CD14-positive monocyte (primary cell): ENCODE measurements around the gene KCNC3. TPM values are rescaled to one million over a fixed set of nuclear protein-coding genes. Genes with fewer than 3 reads are reported as not detected.

Experiments
- DNase-seq, 3 donors: peaks; one replicate each; pipeline ENCODE4 v3.0.0-alpha.2; 2011 to 2022
- H2AFZ ChIP-seq: 2 replicates; pipeline ENCODE4 v1.6.0; 2012; ENCODE audit warnings: mild to moderate bottlenecking, low read depth, low read length, inconsistent platforms; ENCODE audit not compliant: insufficient read depth, poor library complexity, severe bottlenecking
- H3K27ac ChIP-seq, 2 donors: 1 replicate in 1 of 2; 2 replicates in 1 of 2; pipeline ENCODE4 v1.5.1; 2012 to 2013; ENCODE audit warnings: low read length in 2 of 2, control low read depth in 1 of 2, inconsistent platforms in 1 of 2, low read depth in 1 of 2, mild to moderate bottlenecking in 1 of 2
- H3K27me3 ChIP-seq, 2 donors: one replicate each; pipeline versions ENCODE4 v1.6.0 to v1.6.1; 2011 to 2013; ENCODE audit warnings: low read length in 2 of 2; ENCODE audit not compliant: control insufficient read depth in 2 of 2, insufficient read depth in 2 of 2
- H3K36me3 ChIP-seq, 2 donors: replicated peaks in 1 of 2; 1 replicate in 1 of 2; 2 replicates in 1 of 2; pipeline versions ENCODE4 v1.5.1 to v1.6.1; 2012 to 2013; ENCODE audit warnings: low read length in 2 of 2, control low read depth in 1 of 2, inconsistent platforms in 1 of 2, mild to moderate bottlenecking in 1 of 2; ENCODE audit not compliant: insufficient read depth in 2 of 2, control insufficient read depth in 1 of 2
- H3K4me1 ChIP-seq, 2 donors: 1 replicate in 1 of 2; 2 replicates in 1 of 2; pipeline versions ENCODE4 v1.5.1 to v1.6.1; 2012 to 2013; ENCODE audit warnings: low read length in 2 of 2, control low read depth in 1 of 2, inconsistent platforms in 1 of 2, mild to moderate bottlenecking in 1 of 2, moderate library complexity in 1 of 2; ENCODE audit not compliant: insufficient read depth in 2 of 2, control insufficient read depth in 1 of 2
- H3K4me2 ChIP-seq: replicated peaks from 2 replicates; pipeline ENCODE3; 2012; ENCODE audit warnings: low read length, moderate library complexity, mild to moderate bottlenecking; ENCODE audit not compliant: poor library complexity, severe bottlenecking; ENCODE audit errors: extremely low read depth
- H3K4me3 ChIP-seq, 3 experiments: fragments of 200-600 bp in 1 of 3; sonication (generic) in 1 of 3; replicated peaks in 1 of 3; 1 replicate in 2 of 3; 2 replicates in 1 of 3; pipeline ENCODE4 v1.5.1; 2011 to 2013; ENCODE audit warnings: low read length in 3 of 3, mild to moderate bottlenecking in 3 of 3, control low read depth in 2 of 3, low read depth in 2 of 3, inconsistent platforms in 1 of 3, moderate library complexity in 1 of 3
- H3K79me2 ChIP-seq: 2 replicates; pipeline ENCODE4 v1.6.0; 2012; ENCODE audit warnings: mild to moderate bottlenecking, control low read depth, inconsistent platforms, low read length, moderate library complexity; ENCODE audit not compliant: insufficient read depth
- H3K9ac ChIP-seq: 2 replicates; pipeline ENCODE4 v1.6.0; 2017; ENCODE audit warnings: low read length, mild to moderate bottlenecking; ENCODE audit not compliant: insufficient read depth, poor library complexity, severe bottlenecking
- H3K9me3 ChIP-seq, 2 donors: replicated peaks in 1 of 2; 1 replicate in 1 of 2; 2 replicates in 1 of 2; pipeline versions ENCODE4 v1.5.1 to v1.6.1; 2012 to 2013; ENCODE audit warnings: low read length in 2 of 2, control low read depth in 1 of 2; ENCODE audit not compliant: control insufficient read depth in 1 of 2, insufficient read depth in 1 of 2
- H4K20me1 ChIP-seq: 2 replicates; pipeline ENCODE4 v1.6.0; 2012; ENCODE audit warnings: mild to moderate bottlenecking, low read length, control low read depth, moderate library complexity; ENCODE audit not compliant: insufficient read depth
- H3K27ac Mint-ChIP-seq, 7 donors: one replicate each; pipeline ENCODE4 v1.8.0; 2020; ENCODE audit warnings: mild to moderate bottlenecking in 7 of 7, mixed read lengths in 7 of 7, moderate library complexity in 6 of 7, inconsistent platforms in 2 of 7
- H3K27me3 Mint-ChIP-seq, 3 donors: one replicate each; pipeline ENCODE4 v1.8.0; 2021 to 2022; ENCODE audit warnings: low read depth in 3 of 3, mild to moderate bottlenecking in 3 of 3, mixed read lengths in 3 of 3, moderate library complexity in 3 of 3, inconsistent platforms in 1 of 3
- H3K36me3 Mint-ChIP-seq, 2 donors: one replicate each; pipeline ENCODE4 v1.8.0; 2020; ENCODE audit warnings: mixed read lengths in 2 of 2, inconsistent platforms in 1 of 2, mild to moderate bottlenecking in 1 of 2
- H3K4me1 Mint-ChIP-seq: one replicate; pipeline ENCODE4 v1.8.0; 2020; ENCODE audit warnings: mild to moderate bottlenecking, mixed read lengths
- H3K4me3 Mint-ChIP-seq, 2 donors: one replicate each; pipeline ENCODE4 v1.8.0; 2020; ENCODE audit warnings: mild to moderate bottlenecking in 2 of 2, mixed read lengths in 2 of 2, moderate library complexity in 1 of 2
- H3K9me3 Mint-ChIP-seq, 7 donors: one replicate each; pipeline ENCODE4 v1.8.0; 2020 to 2022; ENCODE audit warnings: mixed read lengths in 7 of 7, mild to moderate bottlenecking in 6 of 7, moderate library complexity in 6 of 7, inconsistent platforms in 2 of 7
- WGBS: methylation state at CpG from one replicate; pipeline ENCODE4 v1.1.5; 2013; ENCODE audit warnings: missing lambda C conversion rate; ENCODE audit not compliant: insufficient coverage; 5-methylcytosine and 5-hydroxymethylcytosine counted together
- intact Hi-C, 2 donors: fragments of 100-400 bp; cut with micrococcal nuclease; formaldehyde crosslinking; loops; one replicate each; pipeline versions ENCODE4 v1.15.0 to v1.15.1; 2023
- polyA plus RNA-seq, 3 donors: library from polyadenylated mRNA; depleted of rRNA in 1 of 3; unstranded in 2 of 3; stranded (reverse) in 1 of 3; fragments of 300-500 nt in 2 of 3; fragments of >200 nt in 1 of 3; fragmentation: Illumina TruSeq in 2 of 3; gene quantifications; 1 replicate in 2 of 3; 2 replicates in 1 of 3; pipeline ENCODE4 v1.2.3, GENCODE V29; 2012 to 2021
- TF ChIP-seq, protein P1 (sequence below): fragments of 200-600 bp; IDR thresholded peaks from one replicate; pipeline ENCODE4 v1.8.0; 2022; ENCODE audit warnings: antibody characterized with exemption, mild to moderate bottlenecking

KCNC3 gene
- polyA plus RNA-seq, 3 donors: 0.04 to 23.6 TPM; not detected in 1

DNA sequence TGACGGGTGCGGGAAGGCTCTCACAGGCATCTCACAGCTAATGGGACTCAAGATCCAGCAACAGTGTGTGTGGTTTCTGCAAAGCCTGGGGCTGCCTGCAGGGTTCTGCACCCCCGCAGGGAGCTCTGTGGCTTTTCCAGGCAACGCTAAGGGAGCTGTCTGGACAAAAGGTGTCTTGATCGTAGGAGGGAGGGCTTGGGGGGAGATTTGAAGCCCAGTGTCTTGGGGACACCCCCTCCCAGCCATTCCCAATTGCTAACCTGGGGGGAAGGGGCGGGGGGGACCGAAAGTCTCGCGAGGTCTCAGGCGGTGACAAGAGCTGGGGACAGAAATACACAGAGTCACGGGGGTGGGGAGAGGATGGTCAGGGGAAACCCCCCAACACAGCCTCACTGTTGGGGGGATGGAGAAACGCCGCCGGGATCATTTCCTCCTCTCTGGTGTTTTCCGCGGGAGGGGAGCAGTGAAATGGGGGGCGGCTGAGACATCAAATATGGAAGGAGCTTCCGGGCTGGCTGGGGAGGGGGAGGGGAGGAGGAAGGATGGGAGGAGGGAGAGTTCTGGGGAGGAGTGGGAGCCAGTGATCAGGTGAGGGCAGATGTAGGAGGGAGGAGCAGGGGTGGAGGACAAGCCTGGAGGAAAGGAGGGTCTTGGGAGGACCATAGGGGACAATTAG lies 13.3 kb downstream of the KCNC3 start:
- WGBS: 3% methylated on average over 5 of the region's 18 CpGs
- peak in 1 of 3 donors; percentile 57 for DNase-seq
- Histone ChIP-seq H3K4me3 (no peak overlapping the region), H3K36me3 (no peaks in the 10 kb centered on the region), H4K20me1 (no peaks in the 10 kb centered on the region), H3K27me3 (peaks cover 39 to 63% of the 10 kb centered on the region in 2 donors), H3K27ac (no peak overlapping the region), H3K4me1 (peaks cover 0 to 4% of the 10 kb centered on the region in 2 donors), H3K79me2 (no peaks in the 10 kb centered on the region), H3K9ac (no peak overlapping the region), H3K9me3 (peaks cover 0 to 24% of the 10 kb centered on the region in 2 donors), H3K4me2 (no peak overlapping the region), H2AFZ (no peak overlapping the region)
- peaks cover 3% of the 10 kb centered on the region for H3K4me1 Mint-ChIP-seq
- peak overlapping the region in 1 of 2 donors; percentile 75 for H3K4me3 Mint-ChIP-seq
- TF ChIP-seq, protein P1, sequence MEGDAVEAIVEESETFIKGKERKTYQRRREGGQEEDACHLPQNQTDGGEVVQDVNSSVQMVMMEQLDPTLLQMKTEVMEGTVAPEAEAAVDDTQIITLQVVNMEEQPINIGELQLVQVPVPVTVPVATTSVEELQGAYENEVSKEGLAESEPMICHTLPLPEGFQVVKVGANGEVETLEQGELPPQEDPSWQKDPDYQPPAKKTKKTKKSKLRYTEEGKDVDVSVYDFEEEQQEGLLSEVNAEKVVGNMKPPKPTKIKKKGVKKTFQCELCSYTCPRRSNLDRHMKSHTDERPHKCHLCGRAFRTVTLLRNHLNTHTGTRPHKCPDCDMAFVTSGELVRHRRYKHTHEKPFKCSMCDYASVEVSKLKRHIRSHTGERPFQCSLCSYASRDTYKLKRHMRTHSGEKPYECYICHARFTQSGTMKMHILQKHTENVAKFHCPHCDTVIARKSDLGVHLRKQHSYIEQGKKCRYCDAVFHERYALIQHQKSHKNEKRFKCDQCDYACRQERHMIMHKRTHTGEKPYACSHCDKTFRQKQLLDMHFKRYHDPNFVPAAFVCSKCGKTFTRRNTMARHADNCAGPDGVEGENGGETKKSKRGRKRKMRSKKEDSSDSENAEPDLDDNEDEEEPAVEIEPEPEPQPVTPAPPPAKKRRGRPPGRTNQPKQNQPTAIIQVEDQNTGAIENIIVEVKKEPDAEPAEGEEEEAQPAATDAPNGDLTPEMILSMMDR: no peak
- no peak overlapping the region for H3K27ac Mint-ChIP-seq
- H3K36me3 Mint-ChIP-seq: peaks cover 0 to 4% of the 10 kb centered on the region in 2 donors
- H3K27me3 Mint-ChIP-seq: peaks cover 57 to 77% (median 72%) of the 10 kb centered on the region in 3 donors
- peaks cover 0 to 26% (median 8%) of the 10 kb centered on the region in 7 donors for H3K9me3 Mint-ChIP-seq
- intact Hi-C loops: no loop called here

DNA sequence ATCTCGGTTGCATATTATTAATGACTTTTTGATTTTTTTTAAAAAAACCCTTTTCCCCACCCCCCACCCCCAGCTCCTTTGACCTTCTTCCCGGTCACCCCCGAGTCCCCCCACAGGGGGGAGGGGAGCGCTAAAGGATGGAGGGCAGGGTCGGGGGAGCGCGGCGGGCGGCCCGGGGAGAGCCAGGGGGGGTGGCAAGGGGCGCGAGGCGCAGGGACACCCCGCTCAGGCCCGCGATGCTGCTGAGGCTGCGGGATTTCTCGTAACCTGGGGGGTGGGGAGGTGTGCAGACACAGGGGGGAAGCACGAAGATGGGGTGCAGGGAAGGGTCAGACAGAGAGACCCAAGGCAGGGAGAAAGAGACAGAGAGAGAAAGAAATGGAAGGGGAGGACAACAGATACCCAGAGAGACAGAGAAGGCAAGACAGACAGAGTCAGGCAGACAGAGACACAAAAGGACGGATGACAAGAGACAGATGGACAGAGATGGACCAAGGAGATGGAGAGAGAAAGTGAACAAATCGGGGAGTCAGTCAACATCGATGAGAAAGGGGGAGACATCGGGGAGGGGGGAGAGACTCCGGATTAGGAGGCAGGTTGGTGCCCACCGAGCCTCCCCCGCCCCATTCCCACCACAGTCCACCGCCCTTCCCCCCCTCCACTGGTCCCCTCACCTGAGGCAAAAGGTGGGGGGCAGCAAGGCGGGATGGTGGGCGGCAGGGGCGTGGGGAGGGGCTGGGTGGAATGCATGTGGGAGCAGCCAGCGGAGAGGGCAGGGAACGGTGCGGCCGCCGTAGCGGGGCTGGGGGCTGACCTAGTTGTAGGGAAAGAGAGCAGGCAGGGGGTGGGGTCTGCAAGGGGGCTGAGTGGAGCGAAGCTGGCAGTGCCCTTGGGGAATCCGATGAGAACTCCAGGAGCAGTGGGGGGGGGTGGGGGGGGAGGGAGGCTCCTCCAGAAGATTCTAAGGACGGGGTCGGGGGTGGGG lies 14.2 kb downstream of the KCNC3 start:
- peaks cover 64 to 84% (median 81%) of the 10 kb centered on the region in 3 donors for H3K27me3 Mint-ChIP-seq
- Histone ChIP-seq H2AFZ (no peak overlapping the region), H3K27ac (no peak overlapping the region), H3K27me3 (peaks cover 40 to 72% of the 10 kb centered on the region in 2 donors), H3K4me3 (no peak overlapping the region), H3K36me3 (no peaks in the 10 kb centered on the region), H4K20me1 (no peaks in the 10 kb centered on the region), H3K4me1 (peaks cover 0 to 4% of the 10 kb centered on the region in 2 donors), H3K9ac (no peak overlapping the region), H3K4me2 (no peak overlapping the region), H3K9me3 (peaks cover 0 to 24% of the 10 kb centered on the region in 2 donors), H3K79me2 (no peaks in the 10 kb centered on the region)
- no peak overlapping the region for H3K27ac Mint-ChIP-seq
- H3K4me1 Mint-ChIP-seq: peaks cover 3% of the 10 kb centered on the region
- peaks cover 0 to 32% (median 8%) of the 10 kb centered on the region in 7 donors for H3K9me3 Mint-ChIP-seq
- no peak for DNase-seq
- 8% methylated on average over 18 of the region's 40 CpGs for WGBS
- TF ChIP-seq, protein P1: no peak
- peak overlapping the region in 1 of 2 donors; percentile 76 for H3K4me3 Mint-ChIP-seq
- peaks cover 0 to 4% of the 10 kb centered on the region in 2 donors for H3K36me3 Mint-ChIP-seq
- intact Hi-C loops: no loop called here
